Trophoblast cell (in vitro differentiated cells and primary cell): ENCODE measurements around the gene PLB1.

ENCODE experiments used
- DNase-seq, 2 donors: peaks; one replicate each; pipeline ENCODE4 v3.0.0-alpha.2; 2016
- H2AFZ ChIP-seq: 2 replicates; pipeline ENCODE4 v1.6.1; 2013; ENCODE audit warnings: low read length, moderate library complexity, mild to moderate bottlenecking; ENCODE audit not compliant: insufficient read depth, poor library complexity
- H2AK5ac ChIP-seq: 2 replicates; pipeline ENCODE4 v1.6.1; 2013; ENCODE audit warnings: mild to moderate bottlenecking, low read length
- H2BK120ac ChIP-seq: 2 replicates; pipeline ENCODE4 v1.6.1; 2013; ENCODE audit warnings: low read length, mild to moderate bottlenecking, moderate library complexity; ENCODE audit not compliant: insufficient read depth, poor library complexity
- H2BK12ac ChIP-seq: 2 replicates; pipeline ENCODE4 v1.6.1; 2013; ENCODE audit warnings: mild to moderate bottlenecking, low read length, moderate library complexity
- H2BK5ac ChIP-seq: 2 replicates; pipeline ENCODE4 v1.6.1; 2013; ENCODE audit warnings: low read length, low read depth, moderate library complexity, mild to moderate bottlenecking; ENCODE audit not compliant: poor library complexity
- H3K14ac ChIP-seq: 2 replicates; pipeline ENCODE4 v1.6.1; 2013; ENCODE audit warnings: mild to moderate bottlenecking, low read length
- H3K18ac ChIP-seq: 2 replicates; pipeline ENCODE4 v1.6.1; 2013; ENCODE audit warnings: mild to moderate bottlenecking, low read length
- H3K23ac ChIP-seq: 2 replicates; pipeline ENCODE4 v1.6.1; 2013; ENCODE audit warnings: low read length
- H3K27ac ChIP-seq: 2 replicates; pipeline ENCODE4 v1.5.1; 2013; ENCODE audit warnings: low read depth, mild to moderate bottlenecking, inconsistent platforms, low read length, moderate library complexity
- H3K27me3 ChIP-seq: 2 replicates; pipeline ENCODE4 v1.6.1; 2013; ENCODE audit warnings: inconsistent platforms, mild to moderate bottlenecking, low read length, moderate library complexity; ENCODE audit not compliant: insufficient read depth
- H3K36me3 ChIP-seq, 2 experiments: 1 replicate in 1 of 2; 2 replicates in 1 of 2; pipeline ENCODE4 v1.6.1; 2013; ENCODE audit warnings: low read length in 2 of 2, mild to moderate bottlenecking in 2 of 2, moderate library complexity in 1 of 2; ENCODE audit not compliant: insufficient read depth in 2 of 2, control insufficient read depth in 1 of 2
- H3K4ac ChIP-seq: 2 replicates; pipeline ENCODE4 v1.6.1; 2013; ENCODE audit warnings: low read depth, mild to moderate bottlenecking, low read length, moderate library complexity
- H3K4me1 ChIP-seq, 2 experiments: 1 replicate in 1 of 2; 2 replicates in 1 of 2; pipeline ENCODE4 v1.6.1; 2013; ENCODE audit warnings: low read length in 2 of 2, mild to moderate bottlenecking in 2 of 2, moderate library complexity in 1 of 2; ENCODE audit not compliant: insufficient read depth in 2 of 2, control insufficient read depth in 1 of 2
- H3K4me2 ChIP-seq: 2 replicates; pipeline ENCODE4 v1.6.1; 2013; ENCODE audit warnings: inconsistent platforms, mild to moderate bottlenecking, low read length, moderate library complexity
- H3K4me3 ChIP-seq: 2 replicates; pipeline ENCODE4 v1.5.1; 2013; ENCODE audit warnings: mild to moderate bottlenecking, low read depth, low read length, inconsistent platforms
- H3K79me1 ChIP-seq: one replicate; pipeline ENCODE4 v1.6.1; 2013; ENCODE audit warnings: low read length
- H3K79me2 ChIP-seq: 2 replicates; pipeline ENCODE4 v1.6.1; 2013; ENCODE audit warnings: low read length, mild to moderate bottlenecking; ENCODE audit not compliant: control insufficient read depth, insufficient read depth, poor library complexity
- H3K9ac ChIP-seq: 2 replicates; pipeline ENCODE4 v1.6.1; 2013; ENCODE audit warnings: mild to moderate bottlenecking, low read length
- H3K9me3 ChIP-seq: 2 replicates; pipeline ENCODE4 v1.6.1; 2013; ENCODE audit warnings: low read depth, mild to moderate bottlenecking, control low read depth, inconsistent platforms, low read length; ENCODE audit not compliant: insufficient read depth
- H4K12ac ChIP-seq: 2 replicates; pipeline ENCODE4 v1.6.1; 2013; ENCODE audit warnings: low read depth, mild to moderate bottlenecking, low read length, moderate library complexity
- H4K8ac ChIP-seq: 2 replicates; pipeline ENCODE4 v1.6.1; 2013; ENCODE audit warnings: low read depth, mild to moderate bottlenecking, low read length, moderate library complexity
- H4K91ac ChIP-seq: one replicate; pipeline ENCODE4 v1.6.1; 2013; ENCODE audit warnings: low read depth, mild to moderate bottlenecking, low read length, moderate library complexity
- WGBS: extraction: QIAGEN DNeasy Blood & Tissue Kit; methylation state at CpG from one replicate; pipeline ENCODE4 v1.1.7; 2013; ENCODE audit warnings: missing lambda C conversion rate; ENCODE audit not compliant: insufficient read length, insufficient coverage; ENCODE audit errors: extremely low coverage; 5-methylcytosine and 5-hydroxymethylcytosine counted together

Gene PLB1

GRCh38 chr2:28557389-28558131 is 61.7 kb downstream of the PLB1 start:
- H3K27me3 ChIP-seq, result no peaks in the 10 kb centered on the region
- peaks cover 0 to 2% of the 10 kb centered on the region in 2 experiments for H3K4me1 ChIP-seq
- H3K27ac ChIP-seq, result no peak overlapping the region
- H3K4me3 ChIP-seq, result no peak overlapping the region
- no peak overlapping the region for H4K91ac ChIP-seq
- H3K4ac ChIP-seq, result no peak overlapping the region
- no peaks in the 10 kb centered on the region for H3K9me3 ChIP-seq
- no peak overlapping the region for H3K23ac ChIP-seq
- DNase-seq, result peak; percentile 35 to 71
- H2AK5ac ChIP-seq, result no peak overlapping the region
- no peak overlapping the region for H2BK12ac ChIP-seq
- no peaks in the 10 kb centered on the region for H3K79me1 ChIP-seq
- no peak overlapping the region for H4K12ac ChIP-seq
- no peak overlapping the region for H3K4me2 ChIP-seq
- H3K18ac ChIP-seq, result no peak overlapping the region
- no peak overlapping the region for H2BK120ac ChIP-seq
- H3K36me3 ChIP-seq, result no peaks in the 10 kb centered on the region
- H3K14ac ChIP-seq, result no peak overlapping the region
- H3K79me2 ChIP-seq, result no peaks in the 10 kb centered on the region
- H2BK5ac ChIP-seq, result no peak overlapping the region
- H3K9ac ChIP-seq, result no peak overlapping the region
- H4K8ac ChIP-seq, result no peak overlapping the region
- no CpG with 5 or more reads among the region's 6 CpGs for WGBS
- no peak overlapping the region for H2AFZ ChIP-seq

GRCh38 chr2:28558158-28558820 is 62.4 kb downstream of the PLB1 start:
- Histone ChIP-seq H4K91ac (no peak overlapping the region), H4K8ac (no peak overlapping the region), H3K27ac (no peak overlapping the region), H4K12ac (no peak overlapping the region), H3K9ac (no peak overlapping the region), H2BK5ac (no peak overlapping the region), H3K18ac (no peak overlapping the region), H3K27me3 (no peaks in the 10 kb centered on the region), H3K4me2 (peak overlapping the region; percentile 5), H3K4me3 (peak overlapping the region; percentile 36), H2AK5ac (no peak overlapping the region), H3K36me3 (no peaks in the 10 kb centered on the region), H3K4ac (no peak overlapping the region), H3K9me3 (no peaks in the 10 kb centered on the region), H3K14ac (no peak overlapping the region), H2BK12ac (no peak overlapping the region), H3K79me2 (no peaks in the 10 kb centered on the region), H2AFZ (no peak overlapping the region), H3K79me1 (no peaks in the 10 kb centered on the region), H2BK120ac (no peak overlapping the region), H3K4me1 (peaks cover 0 to 2% of the 10 kb centered on the region in 2 experiments), H3K23ac (peak overlapping the region; percentile 97)
- DNase-seq, result no peak
- WGBS, result no CpG with 5 or more reads among the region's 5 CpGs

GRCh38 chr2:28558918-28559317 is 63.1 kb downstream of the PLB1 start:
- no peak overlapping the region for H3K27ac ChIP-seq
- H3K4ac ChIP-seq, result no peak overlapping the region
- no peak overlapping the region for H3K14ac ChIP-seq
- H3K36me3 ChIP-seq, result no peaks in the 10 kb centered on the region
- H3K9ac ChIP-seq, result no peak overlapping the region
- no peak overlapping the region for H4K91ac ChIP-seq
- H3K79me1 ChIP-seq, result no peaks in the 10 kb centered on the region
- H3K23ac ChIP-seq, result no peak overlapping the region
- H3K9me3 ChIP-seq, result no peaks in the 10 kb centered on the region
- no peak overlapping the region for H2AK5ac ChIP-seq
- no peak overlapping the region for H4K12ac ChIP-seq
- no CpG with 5 or more reads among the region's 4 CpGs for WGBS
- H4K8ac ChIP-seq, result no peak overlapping the region
- no peak overlapping the region for H2BK120ac ChIP-seq
- no peaks in the 10 kb centered on the region for H3K27me3 ChIP-seq
- no peak overlapping the region for H3K4me2 ChIP-seq
- H3K18ac ChIP-seq, result no peak overlapping the region
- H2AFZ ChIP-seq, result no peak overlapping the region
- peaks cover 0 to 2% of the 10 kb centered on the region in 2 experiments for H3K4me1 ChIP-seq
- DNase-seq, result no peak
- H2BK5ac ChIP-seq, result no peak overlapping the region
- H3K4me3 ChIP-seq, result no peak overlapping the region
- H2BK12ac ChIP-seq, result no peak overlapping the region
- no peaks in the 10 kb centered on the region for H3K79me2 ChIP-seq

GRCh38 chr2:28563869-28564268 is 68.0 kb downstream of the PLB1 start:
- H3K4me1 ChIP-seq, result peaks cover 4 to 6% of the 10 kb centered on the region in 2 experiments
- WGBS, result no CpG with 5 or more reads among the region's 1 CpG

More at GRCh38 chr2:28563869-28564268, 68.0 kb downstream of the PLB1 start:
- H2BK120ac ChIP-seq, result no peak overlapping the region
- no peak overlapping the region for H2BK5ac ChIP-seq
- no peak overlapping the region for H2AK5ac ChIP-seq
- no peak for DNase-seq
- H3K14ac ChIP-seq, result no peak overlapping the region
- H3K4me3 ChIP-seq, result no peak overlapping the region
- no peak overlapping the region for H2AFZ ChIP-seq
- no peak overlapping the region for H2BK12ac ChIP-seq
- H3K18ac ChIP-seq, result no peak overlapping the region
- no peak overlapping the region for H3K4me2 ChIP-seq
- no peak overlapping the region for H4K12ac ChIP-seq
- H3K79me2 ChIP-seq, result peaks cover 3% of the 10 kb centered on the region
- H3K79me1 ChIP-seq, result peaks cover 2% of the 10 kb centered on the region
- H3K9me3 ChIP-seq, result no peaks in the 10 kb centered on the region
- H3K27me3 ChIP-seq, result no peaks in the 10 kb centered on the region
- no peak overlapping the region for H3K27ac ChIP-seq
- H3K9ac ChIP-seq, result no peak overlapping the region
- no peak overlapping the region for H4K8ac ChIP-seq
- H3K23ac ChIP-seq, result no peak overlapping the region
- no peak overlapping the region for H4K91ac ChIP-seq
- H3K36me3 ChIP-seq, result no peaks in the 10 kb centered on the region
- no peak overlapping the region for H3K4ac ChIP-seq
